ENCODE measurements around the gene FOSL1. TPM values are rescaled to one million over a fixed set of nuclear protein-coding genes. Genes with fewer than 3 reads are reported as not detected.
A peak's percentile ranks its signal among the peaks of the same experiment; 100 is the strongest.

FOSL1 gene
- total RNA-seq, 1 experiment from 2014 or later, result 33.7 TPM

DNA sequence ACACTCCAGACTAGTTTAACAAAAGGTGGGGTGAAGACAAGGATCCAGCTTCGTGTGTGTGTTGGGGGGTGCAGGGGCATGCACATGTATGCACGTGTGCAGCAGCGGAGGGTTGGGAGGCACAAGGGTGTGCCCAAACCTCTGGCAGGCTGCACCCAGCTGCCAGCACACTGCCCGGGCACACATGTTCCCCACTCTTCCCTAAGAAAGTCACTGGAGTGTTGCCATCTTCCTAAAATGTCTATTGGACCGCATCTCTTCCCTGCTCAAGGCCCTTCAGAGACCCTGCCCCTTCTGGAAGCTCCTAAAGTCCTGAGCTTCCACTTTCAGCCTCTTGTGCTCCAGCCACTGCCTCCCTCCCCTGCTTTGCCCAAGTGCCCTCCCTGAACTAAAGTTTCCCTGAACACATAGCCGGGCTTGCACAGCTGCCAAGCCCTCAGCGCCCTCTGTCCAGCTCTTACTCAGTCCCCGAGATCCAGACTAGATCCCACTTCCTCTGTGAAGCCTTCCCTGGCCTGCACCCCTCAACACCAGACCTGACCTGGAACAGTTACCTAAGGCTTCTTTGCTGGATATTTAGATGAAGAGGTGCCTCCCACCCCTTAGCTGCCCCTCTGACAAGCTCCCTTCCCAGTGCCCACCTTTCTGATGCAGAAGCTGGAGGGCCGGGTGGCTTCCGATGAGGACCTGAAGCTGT, 48.2 kb downstream of the FOSL1 start:
- Mint-ChIP-seq H3K4me1 (peaks cover 21 to 25% of the 10 kb centered on the region in 2 experiments), H3K9me3 (peaks cover 3 to 7% of the 10 kb centered on the region in 2 experiments; a peak in 2 of 5 replicates), H3K4me3 (peak overlapping the region in 1 of 2 experiments; percentile 36; a peak in 1 of 5 replicates), H3K27me3 (ENCODE audit: low read depth) (peaks cover 15% of the 10 kb centered on the region), H3K36me3 (ENCODE audit: insufficient read depth in 1 of 3, low read depth in 3 of 3) (peaks cover 47 to 58% (median 50%) of the 10 kb centered on the region in 3 experiments), H3K27ac (peak overlapping the region; percentile 19 to 77 (median 69); a peak in 4 of 7 replicates)
- Histone ChIP-seq H3K9ac (ENCODE audit: extremely low read depth, insufficient read length, low read length) (no peak overlapping the region), H2AK5ac (ENCODE audit: insufficient read length, low read length) (no peak overlapping the region), H3K23me2 (ENCODE audit: insufficient read length, low read depth, low read length, poor library complexity, severe bottlenecking) (peaks cover 7% of the 10 kb centered on the region), H3K4me2 (ENCODE audit: insufficient read depth, insufficient read length, low read length) (no peak overlapping the region), H4K8ac (replicated peaks; ENCODE audit: insufficient read length, low read depth, low read length) (no peak overlapping the region), H3K9me3 (ENCODE audit: control insufficient read depth, low read depth, low read length) (no peaks in the 10 kb centered on the region), H3K79me2 (ENCODE audit: insufficient read depth, low read length) (peaks cover 14% of the 10 kb centered on the region; the same call in 1 of the 2 replicates), H4K20me1 (ENCODE audit: control insufficient read depth, insufficient read depth, insufficient read length) (no peaks in the 10 kb centered on the region), H3K79me1 (ENCODE audit: insufficient read depth, low read depth, low read length, poor library complexity, severe bottlenecking) (peaks cover 3% of the 10 kb centered on the region), H3K27me3 (ENCODE audit: insufficient read depth, low read length) (no peaks in the 10 kb centered on the region), H3K18ac (ENCODE audit: insufficient read length, low read depth, low read length) (no peak overlapping the region), H2BK20ac (ENCODE audit: low read depth, low read length, poor library complexity, severe bottlenecking) (no peak overlapping the region), H3T11ph (ENCODE audit: low read length) (no peak overlapping the region), H3K56ac (ENCODE audit: insufficient read length, low read depth, low read length) (no peak overlapping the region), H2BK5ac (ENCODE audit: insufficient read length, low read length) (no peak overlapping the region), H2AFZ (ENCODE audit: low read length) (no peak overlapping the region), H3K4me1 (ENCODE audit: insufficient read depth, low read length) (no peaks in the 10 kb centered on the region), H2BK12ac (ENCODE audit: insufficient read length, low read depth, low read length) (no peak overlapping the region), H3K4ac (ENCODE audit: low read depth, low read length) (no peak overlapping the region), H4K5ac (ENCODE audit: insufficient read length, low read depth, low read length) (no peak overlapping the region), H2BK15ac (ENCODE audit: low read depth, low read length) (no peak overlapping the region), H3K23ac (ENCODE audit: insufficient read length, low read depth, low read length) (no peak overlapping the region), H2BK120ac (ENCODE audit: low read depth, low read length, poor library complexity, severe bottlenecking) (no peak overlapping the region), H3K14ac (ENCODE audit: insufficient read depth, low read length) (no peak overlapping the region), H4K91ac (ENCODE audit: insufficient read length, low read depth, low read length) (no peak overlapping the region), H3K27ac (ENCODE audit: insufficient read length, low read depth, low read length) (no peak overlapping the region)
- TF ChIP-seq, protein P1, sequence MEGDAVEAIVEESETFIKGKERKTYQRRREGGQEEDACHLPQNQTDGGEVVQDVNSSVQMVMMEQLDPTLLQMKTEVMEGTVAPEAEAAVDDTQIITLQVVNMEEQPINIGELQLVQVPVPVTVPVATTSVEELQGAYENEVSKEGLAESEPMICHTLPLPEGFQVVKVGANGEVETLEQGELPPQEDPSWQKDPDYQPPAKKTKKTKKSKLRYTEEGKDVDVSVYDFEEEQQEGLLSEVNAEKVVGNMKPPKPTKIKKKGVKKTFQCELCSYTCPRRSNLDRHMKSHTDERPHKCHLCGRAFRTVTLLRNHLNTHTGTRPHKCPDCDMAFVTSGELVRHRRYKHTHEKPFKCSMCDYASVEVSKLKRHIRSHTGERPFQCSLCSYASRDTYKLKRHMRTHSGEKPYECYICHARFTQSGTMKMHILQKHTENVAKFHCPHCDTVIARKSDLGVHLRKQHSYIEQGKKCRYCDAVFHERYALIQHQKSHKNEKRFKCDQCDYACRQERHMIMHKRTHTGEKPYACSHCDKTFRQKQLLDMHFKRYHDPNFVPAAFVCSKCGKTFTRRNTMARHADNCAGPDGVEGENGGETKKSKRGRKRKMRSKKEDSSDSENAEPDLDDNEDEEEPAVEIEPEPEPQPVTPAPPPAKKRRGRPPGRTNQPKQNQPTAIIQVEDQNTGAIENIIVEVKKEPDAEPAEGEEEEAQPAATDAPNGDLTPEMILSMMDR (conservative IDR thresholded peaks at IDR 0.05), result no peak
- WGBS (ENCODE audit: extremely low coverage, insufficient read length, low lambda C conversion rate), result no CpG with 5 or more reads among the region's 10 CpGs
- peak; percentile 27 for DNase-seq

Measured in H9 (cell line).